ENCODE measurements around the gene ATG4C. TPM values are rescaled to one million over a fixed set of nuclear protein-coding genes. Genes with fewer than 3 reads are reported as not detected.

The ATG4C gene
- total and polyA plus RNA-seq, 2 experiments from 2014 or later: 6.2 to 11.7 TPM

- Histone ChIP-seq H2AFZ (no peak overlapping the region), H3K27me3 (replicated peaks; ENCODE audit: insufficient read depth) (no peaks in the 10 kb centered on the region), H3F3A (ENCODE audit: insufficient read depth) (no peaks in the 10 kb centered on the region), H3K4me2 (ENCODE audit: unreplicated experiment) (no peak overlapping the region), H3K4me1 (ENCODE audit: insufficient read depth) (no peaks in the 10 kb centered on the region), H3K79me2 (ENCODE audit: insufficient read depth) (peaks cover 9% of the 10 kb centered on the region), H3K9me2 (ENCODE audit: insufficient read depth) (no peaks in the 10 kb centered on the region), H3K9me3 (ENCODE audit: low read depth) (no peaks in the 10 kb centered on the region), H3K9ac (no peak overlapping the region), H3K27ac (no peak overlapping the region), H4K20me1 (ENCODE audit: insufficient read depth) (no peaks in the 10 kb centered on the region), H3K36me3 (ENCODE audit: low read depth) (no peaks in the 10 kb centered on the region), H3K4me3 (no peak overlapping the region)
- in situ Hi-C loops (cut with MboI): no loop called here
- no peak for DNase-seq
- TF ChIP-seq EZH2 (IDR thresholded peaks at IDR 0.05; ENCODE audit: insufficient read depth, poor library complexity, severe bottlenecking) (no peak), EZH2phosphoT487 (IDR thresholded peaks at IDR 0.05; ENCODE audit: insufficient read depth, low read depth) (no peak)
- 87 to 88% methylated on average over 2 of the region's 2 CpGs for WGBS, 2 experiments (ENCODE audit: low coverage in 1 of 2, low lambda C conversion rate in 2 of 2, missing lambda C conversion rate in 2 of 2)
Observed at GRCh38 chr1:62799688-62800087, 15.8 kb downstream of the ATG4C start.

- Histone ChIP-seq H3K79me2 (ENCODE audit: insufficient read depth) (peaks cover 9% of the 10 kb centered on the region), H4K20me1 (ENCODE audit: insufficient read depth) (no peaks in the 10 kb centered on the region), H3K27me3 (replicated peaks; ENCODE audit: insufficient read depth) (no peaks in the 10 kb centered on the region), H2AFZ (no peak overlapping the region), H3K4me1 (ENCODE audit: insufficient read depth) (no peaks in the 10 kb centered on the region), H3K4me3 (no peak overlapping the region), H3K27ac (no peak overlapping the region), H3K4me2 (ENCODE audit: unreplicated experiment) (no peak overlapping the region), H3K9me3 (ENCODE audit: low read depth) (no peaks in the 10 kb centered on the region), H3K36me3 (ENCODE audit: low read depth) (no peaks in the 10 kb centered on the region), H3K9ac (no peak overlapping the region), H3K9me2 (ENCODE audit: insufficient read depth) (no peaks in the 10 kb centered on the region), H3F3A (ENCODE audit: insufficient read depth) (no peaks in the 10 kb centered on the region)
- whole genome bisulfite sequencing, 2 experiments (ENCODE audit: low coverage in 1 of 2, low lambda C conversion rate in 2 of 2, missing lambda C conversion rate in 2 of 2): 97 to 100% methylated on average over 3 of the region's 3 CpGs
- TF ChIP-seq EZH2 (IDR thresholded peaks at IDR 0.05; ENCODE audit: insufficient read depth, poor library complexity, severe bottlenecking) (no peak), EZH2phosphoT487 (IDR thresholded peaks at IDR 0.05; ENCODE audit: insufficient read depth, low read depth) (no peak)
- DNase-seq: no peak
- in situ Hi-C loops (cut with MboI): no loop called here
Observed at GRCh38 chr1:62800281-62800680, 16.3 kb downstream of the ATG4C start.

- peak; percentile 1 for DNase-seq
- H3K9me2 ChIP-seq (ENCODE audit: insufficient read depth): no peaks in the 10 kb centered on the region
- WGBS, 2 experiments (ENCODE audit: low coverage in 1 of 2, low lambda C conversion rate in 2 of 2, missing lambda C conversion rate in 2 of 2): 56 to 61% methylated on average over 3 of the region's 3 CpGs
- no peaks in the 10 kb centered on the region for H3F3A ChIP-seq (ENCODE audit: insufficient read depth)
- H2AFZ ChIP-seq: no peak overlapping the region
- H3K4me2 ChIP-seq (ENCODE audit: unreplicated experiment): no peak overlapping the region
- H3K4me3 ChIP-seq: no peak overlapping the region
- no peaks in the 10 kb centered on the region for H3K36me3 ChIP-seq (ENCODE audit: low read depth)
- TF ChIP-seq EZH2phosphoT487 (IDR thresholded peaks at IDR 0.05; ENCODE audit: insufficient read depth, low read depth) (no peak), EZH2 (IDR thresholded peaks at IDR 0.05; ENCODE audit: insufficient read depth, poor library complexity, severe bottlenecking) (no peak)
- H3K9ac ChIP-seq: no peak overlapping the region
- H3K27ac ChIP-seq: no peak overlapping the region
- in situ Hi-C loops (cut with MboI): no loop called here
- peaks cover 9% of the 10 kb centered on the region for H3K79me2 ChIP-seq (ENCODE audit: insufficient read depth)
- H3K9me3 ChIP-seq (ENCODE audit: low read depth): no peaks in the 10 kb centered on the region
- H3K27me3 ChIP-seq (replicated peaks; ENCODE audit: insufficient read depth): no peaks in the 10 kb centered on the region
- H4K20me1 ChIP-seq (ENCODE audit: insufficient read depth): no peaks in the 10 kb centered on the region
- H3K4me1 ChIP-seq (ENCODE audit: insufficient read depth): no peaks in the 10 kb centered on the region
Observed at GRCh38 chr1:62800825-62801306, 16.9 kb downstream of the ATG4C start.

- Histone ChIP-seq H3K4me3 (no peak overlapping the region), H4K20me1 (ENCODE audit: insufficient read depth) (no peaks in the 10 kb centered on the region), H3K4me2 (ENCODE audit: unreplicated experiment) (no peak overlapping the region), H3K27ac (no peak overlapping the region), H3K36me3 (ENCODE audit: low read depth) (no peaks in the 10 kb centered on the region), H3K9me2 (ENCODE audit: insufficient read depth) (no peaks in the 10 kb centered on the region), H3K9me3 (ENCODE audit: low read depth) (no peaks in the 10 kb centered on the region), H3K4me1 (ENCODE audit: insufficient read depth) (no peaks in the 10 kb centered on the region), H2AFZ (no peak overlapping the region), H3K9ac (no peak overlapping the region), H3K79me2 (ENCODE audit: insufficient read depth) (no peaks in the 10 kb centered on the region), H3F3A (ENCODE audit: insufficient read depth) (no peaks in the 10 kb centered on the region), H3K27me3 (replicated peaks; ENCODE audit: insufficient read depth) (no peaks in the 10 kb centered on the region)
- TF ChIP-seq EZH2 (IDR thresholded peaks at IDR 0.05; ENCODE audit: insufficient read depth, poor library complexity, severe bottlenecking): no peak
- TF ChIP-seq EZH2phosphoT487 (IDR thresholded peaks at IDR 0.05; ENCODE audit: insufficient read depth, low read depth): no peak
- no peak for DNase-seq
- WGBS, 2 experiments (ENCODE audit: low coverage in 1 of 2, low lambda C conversion rate in 2 of 2, missing lambda C conversion rate in 2 of 2): 97 to 98% methylated on average over 3 of the region's 3 CpGs
- in situ Hi-C loops (cut with MboI): no loop called here
Observed at GRCh38 chr1:62809788-62810187, 25.9 kb downstream of the ATG4C start.

Measured in GM23248 (cell line).